GM19395 (cell line): ENCODE results near the gene BAIAP2.

Experiments
- ATAC-seq: cut with Tn5 transposase; IDR thresholded peaks from one replicate; pipeline ENCODE4 v1.9.1; 2021; ENCODE audit warnings: mild to moderate bottlenecking, moderate library complexity; ENCODE audit not compliant: unreplicated experiment

Gene BAIAP2

DNA sequence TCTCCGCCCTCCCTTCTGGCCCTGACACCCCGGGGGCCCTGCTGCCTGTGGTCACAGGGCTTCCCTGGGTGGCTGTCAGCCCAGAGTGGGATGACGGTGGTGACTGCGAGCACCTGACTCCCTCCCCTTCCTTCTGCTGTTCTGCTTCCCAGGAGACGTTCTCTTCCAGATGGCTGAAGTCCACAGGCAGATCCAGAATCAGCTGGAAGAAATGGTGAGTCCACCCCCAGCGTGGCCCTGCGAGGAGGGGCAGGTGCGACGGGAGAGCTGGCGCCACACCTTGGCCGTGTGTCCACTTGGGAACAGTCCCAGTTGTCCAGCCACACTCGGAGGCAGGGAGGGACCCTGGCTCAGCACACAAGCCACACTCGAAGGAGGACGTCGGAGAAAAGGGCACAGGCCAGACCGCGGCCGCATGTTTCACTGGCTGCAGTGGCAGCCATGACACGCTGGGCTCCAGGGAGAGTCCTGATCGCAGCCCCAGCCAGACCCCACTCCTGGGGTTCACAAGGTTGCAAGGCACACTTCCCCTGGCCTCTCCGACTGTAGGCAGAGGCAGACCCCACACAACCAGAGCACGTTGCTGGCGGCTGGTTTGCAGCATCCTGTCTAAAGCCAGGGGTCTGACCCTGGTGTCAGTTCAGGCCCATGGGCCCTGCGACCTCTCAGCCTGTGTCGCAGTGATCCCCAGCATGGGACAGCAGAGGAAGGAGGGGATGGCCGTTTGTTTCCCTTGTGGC is 49.9 kb downstream of the BAIAP2 start:
- ATAC-seq = no peak

GRCh38 chr17:81085420-81085911 is 50.5 kb downstream of the BAIAP2 start:
- no peak for ATAC-seq

DNA sequence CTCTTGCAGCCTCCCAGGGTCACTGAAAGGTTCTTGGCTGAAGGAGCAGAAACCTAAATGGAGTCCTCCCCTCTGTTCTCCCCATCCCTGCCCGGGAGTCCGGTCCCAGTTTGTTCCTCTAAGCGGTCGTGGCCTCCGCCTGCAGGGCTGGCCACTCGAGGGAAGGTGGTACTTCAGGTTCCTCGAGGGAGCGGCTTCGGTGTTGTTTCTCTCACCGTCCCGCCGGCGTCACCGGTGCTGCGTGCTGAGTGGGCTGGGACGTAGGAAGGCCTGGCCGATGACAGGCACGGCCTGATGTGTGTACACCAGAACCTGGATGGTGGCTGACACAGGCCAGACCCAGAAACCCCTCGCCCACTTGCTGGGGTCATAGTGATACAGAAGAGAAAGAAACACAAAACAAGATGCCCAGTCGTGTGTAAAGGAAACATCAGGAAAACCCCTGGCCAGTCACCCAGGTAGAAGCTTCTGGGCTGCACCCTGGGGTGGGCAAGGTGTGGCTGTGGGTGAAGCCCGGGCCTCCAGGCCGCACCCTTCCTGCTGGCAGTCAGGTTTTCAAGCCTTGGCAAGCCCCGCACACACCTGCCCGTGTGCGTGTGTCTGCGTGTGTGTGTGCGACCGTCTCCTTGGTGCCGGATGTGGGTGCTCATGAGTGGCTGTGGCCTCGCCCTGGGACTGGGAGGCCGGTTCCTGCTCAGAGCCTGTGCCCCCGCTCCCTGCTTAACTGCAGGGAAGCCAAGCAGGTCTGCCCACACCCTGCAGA is 52.0 kb downstream of the BAIAP2 start:
- ATAC-seq = no peak

GRCh38 chr17:81090361-81091136 is 55.6 kb downstream of the BAIAP2 start:
- ATAC-seq = no peak

DNA sequence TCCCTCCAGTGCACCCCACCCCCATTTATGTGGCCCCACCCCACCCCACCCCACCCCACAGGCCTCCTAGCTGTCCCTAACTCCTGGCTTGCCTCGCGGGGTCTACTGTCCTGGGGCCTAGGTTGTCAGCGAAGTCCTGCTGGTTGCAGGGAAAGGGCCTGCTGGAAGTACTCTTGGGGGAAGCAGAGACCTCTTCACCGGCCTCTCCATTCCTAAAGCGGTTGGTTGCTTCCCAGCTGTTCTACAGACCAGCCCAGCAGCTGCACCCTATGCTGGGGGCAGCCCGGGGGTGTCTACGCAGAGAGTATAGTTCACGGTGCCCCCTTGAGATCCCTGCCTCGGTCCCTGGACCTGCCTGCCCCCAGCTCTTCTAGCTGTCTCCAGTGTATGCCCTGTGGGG is 56.2 kb downstream of the BAIAP2 start:
- no peak for ATAC-seq

DNA sequence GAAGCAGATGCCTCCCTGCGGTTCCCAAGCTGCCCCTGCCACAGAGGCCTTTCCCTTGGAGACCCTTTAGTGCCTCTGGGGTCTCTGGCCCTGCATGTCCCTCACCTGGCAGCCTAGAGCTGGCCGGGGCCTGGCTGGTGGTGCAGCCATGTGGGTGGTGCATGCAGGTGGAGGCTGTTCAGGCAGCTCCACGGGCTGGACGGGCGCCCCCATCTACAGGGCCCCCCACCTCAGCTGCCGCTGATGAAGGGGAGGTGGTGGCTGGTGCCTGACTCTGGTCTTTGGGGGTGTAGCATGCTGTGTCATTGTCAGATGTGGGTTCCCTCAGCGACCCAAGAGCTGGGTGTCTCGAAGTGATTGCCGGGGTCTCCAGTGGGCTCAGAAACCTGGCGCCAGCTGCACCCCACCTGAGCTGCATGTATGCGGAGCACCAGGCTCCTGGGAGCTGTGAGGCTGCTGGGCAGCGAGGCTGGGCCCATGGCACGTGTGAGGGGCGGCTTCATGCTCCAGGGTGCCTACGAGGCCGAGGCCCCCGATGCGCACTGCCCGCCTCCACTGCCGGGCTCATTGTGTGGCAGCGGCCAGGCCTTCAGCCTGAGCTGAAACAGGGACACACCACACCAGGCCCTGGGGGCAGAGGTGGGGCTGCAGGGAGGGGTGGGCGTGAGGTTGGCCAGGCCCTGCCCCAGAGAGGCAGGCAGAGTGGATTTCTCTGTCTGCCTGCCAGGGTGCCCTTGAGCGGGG is 57.0 kb downstream of the BAIAP2 start:
- ATAC-seq = no peak

- ATAC-seq = no peak
Observed at GRCh38 chr17:81092518-81093095, 57.7 kb downstream of the BAIAP2 start.

- no peak for ATAC-seq
Observed at GRCh38 chr17:81093619-81094508, 58.9 kb downstream of the BAIAP2 start.

DNA sequence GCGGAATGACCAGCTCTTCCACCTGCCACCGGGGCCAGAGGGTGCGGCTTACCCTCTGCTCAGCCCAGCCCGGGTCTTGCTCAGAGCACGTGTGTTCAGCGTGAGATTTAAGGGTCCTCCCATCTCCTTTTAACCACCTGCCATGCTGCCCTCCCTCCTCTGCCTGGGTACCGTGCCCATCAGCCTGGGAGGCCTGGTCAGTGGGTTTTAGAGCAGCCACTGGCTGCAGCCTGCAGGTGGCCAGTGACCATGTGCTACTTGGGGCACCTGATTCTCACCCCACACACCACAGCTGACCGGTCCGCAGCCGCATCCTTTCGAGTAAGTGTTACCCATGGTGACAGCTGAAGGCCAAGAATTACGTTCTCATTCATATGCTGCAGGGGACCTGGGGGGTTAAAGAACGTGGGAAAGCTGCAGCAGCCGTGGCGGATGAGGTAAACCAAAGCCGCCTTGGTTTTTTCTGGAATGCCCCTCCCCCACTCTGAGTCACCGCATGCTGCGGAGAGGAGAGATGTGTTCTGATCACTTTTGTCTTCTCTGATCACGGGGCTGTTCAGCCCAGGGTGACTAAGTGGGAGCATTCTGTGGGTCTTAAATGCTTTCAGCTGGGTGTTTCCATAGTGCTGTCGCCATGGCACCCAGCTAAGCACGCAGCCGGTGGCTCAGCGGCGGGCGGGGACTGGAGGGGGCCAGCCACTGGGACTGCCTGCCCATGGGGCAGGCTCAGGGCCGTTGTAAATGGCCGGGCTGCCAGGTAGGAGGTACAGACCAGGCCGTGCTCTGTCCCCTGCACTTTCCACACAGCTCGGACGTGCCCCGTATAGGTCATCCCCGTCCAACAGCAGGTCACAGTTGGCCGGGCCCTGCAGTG is 59.8 kb downstream of the BAIAP2 start:
- no peak for ATAC-seq

DNA sequence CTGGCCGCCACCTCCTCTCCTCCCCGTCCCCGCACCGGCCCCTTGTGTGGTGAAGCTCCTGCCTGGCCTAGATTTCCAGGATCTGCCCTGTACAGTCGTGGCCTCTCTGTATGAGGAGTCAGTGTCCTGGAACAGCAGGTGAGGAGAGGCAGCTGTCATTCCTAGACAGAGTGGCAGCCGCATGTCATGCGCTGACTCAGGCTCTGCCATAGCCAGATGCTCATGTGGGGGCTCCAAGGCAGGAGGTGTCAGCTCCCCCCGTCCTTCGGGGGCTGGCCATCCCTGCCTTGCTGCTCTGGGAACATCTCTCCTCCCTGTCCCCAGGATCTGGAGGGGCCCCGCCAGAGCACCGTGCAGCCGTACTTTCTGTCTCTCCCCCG is 60.4 kb downstream of the BAIAP2 start:
- no peak for ATAC-seq

DNA sequence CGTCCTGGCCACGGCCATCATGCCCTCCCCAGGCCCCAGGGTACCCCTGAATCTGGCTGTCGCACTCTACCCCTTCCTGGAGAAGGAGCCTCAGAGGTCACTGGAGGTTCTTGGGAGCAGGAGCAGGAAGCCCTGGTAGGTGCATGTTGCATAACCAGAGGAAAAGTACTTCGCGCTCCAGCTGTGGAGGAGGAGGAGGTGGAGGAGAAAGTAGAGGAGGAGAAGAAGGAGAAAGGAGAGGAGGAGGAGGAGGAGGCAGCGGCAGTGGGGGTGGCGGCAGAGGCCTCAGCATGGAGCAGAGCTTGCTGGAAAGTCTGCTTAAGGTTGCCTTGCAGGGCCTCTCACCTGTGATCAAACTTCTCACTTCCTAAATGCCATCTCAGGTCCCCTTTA is 61.8 kb downstream of the BAIAP2 start:
- ATAC-seq = no peak

GRCh38 chr17:81097134-81097942 is 62.4 kb downstream of the BAIAP2 start:
- no peak for ATAC-seq

DNA sequence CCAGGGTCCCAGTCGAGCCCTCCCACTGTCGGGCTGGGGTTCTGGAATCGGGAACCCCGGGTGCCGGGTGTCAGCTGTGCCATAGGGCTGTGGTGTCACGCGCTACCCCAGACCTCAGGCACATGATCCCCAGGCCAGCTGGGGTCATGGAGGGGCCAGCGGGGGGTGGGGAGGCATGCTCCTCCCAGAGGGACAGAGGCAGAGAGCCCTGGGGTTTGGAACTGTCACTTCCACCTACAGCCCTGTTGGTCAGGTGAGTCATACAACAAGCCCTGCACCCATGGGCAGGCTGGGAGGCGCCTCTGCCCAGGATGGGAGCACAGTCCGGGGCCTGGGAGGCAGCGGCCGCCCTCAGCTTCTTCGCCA is 63.0 kb downstream of the BAIAP2 start:
- no peak for ATAC-seq

DNA sequence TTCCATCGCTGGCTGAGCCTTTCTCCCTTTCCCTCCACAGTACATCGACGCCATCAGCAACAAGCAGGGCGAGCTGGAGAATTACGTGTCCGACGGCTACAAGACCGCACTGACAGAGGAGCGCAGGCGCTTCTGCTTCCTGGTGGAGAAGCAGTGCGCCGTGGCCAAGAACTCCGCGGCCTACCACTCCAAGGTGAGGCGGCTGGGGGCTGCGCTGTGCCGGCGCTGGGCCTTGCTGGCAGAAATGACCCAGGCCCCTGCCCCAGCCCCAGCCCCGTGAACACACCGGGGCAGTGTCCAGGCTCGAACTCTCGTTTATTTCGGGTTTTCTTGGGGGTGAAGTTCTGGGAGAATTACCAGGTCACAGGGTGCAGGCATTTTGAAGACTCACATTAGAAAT is 64.9 kb downstream of the BAIAP2 start:
- ATAC-seq = no peak

- no peak for ATAC-seq
Observed at GRCh38 chr17:81100668-81101067, 65.7 kb downstream of the BAIAP2 start.

DNA sequence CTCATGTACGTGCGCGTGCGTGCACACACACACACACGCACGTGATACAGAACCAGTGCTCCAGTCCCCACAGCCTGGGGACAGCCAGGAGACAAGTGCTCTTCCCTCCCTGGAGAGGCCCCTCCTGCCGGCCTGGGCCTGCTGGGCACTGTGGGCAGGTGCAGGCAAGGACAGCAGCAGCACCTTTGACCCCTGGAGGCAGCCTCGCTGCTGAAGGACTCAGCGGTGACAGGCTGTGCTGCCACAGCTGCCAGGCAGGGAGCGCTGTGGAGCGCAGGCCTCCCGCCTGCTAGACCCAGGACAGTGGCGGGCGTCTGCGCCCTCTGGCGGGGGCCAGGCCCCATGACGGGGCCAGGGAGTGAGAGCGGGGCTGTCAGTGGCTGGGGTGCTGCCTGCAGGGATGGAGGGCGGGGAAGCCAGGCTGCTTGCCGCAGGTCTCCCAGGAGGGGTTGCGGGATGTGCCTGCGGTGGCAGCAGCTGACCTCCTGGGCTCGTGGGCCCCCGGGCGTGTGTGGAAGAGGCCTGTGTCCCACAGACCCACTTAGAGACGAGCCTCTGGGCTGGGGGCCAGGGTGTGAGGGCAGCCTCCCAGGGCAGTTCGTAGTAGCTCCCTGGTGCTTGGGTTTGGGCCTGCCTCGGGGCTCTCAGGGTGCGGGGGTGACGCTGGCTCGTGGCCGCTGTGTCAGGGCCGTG is 66.8 kb downstream of the BAIAP2 start:
- peak; percentile 82 for ATAC-seq

- ATAC-seq = no peak
Observed at GRCh38 chr17:81102352-81102751, 67.4 kb downstream of the BAIAP2 start.
